ENCODE measurements around the gene CD33.

- TF ChIP-seq POLR2AphosphoS5 (IDR thresholded peaks at IDR 0.05) (no peak), CTCF (IDR thresholded peaks at IDR 0.05) (no peak), EP300 (IDR thresholded peaks at IDR 0.05) (no peak), POLR2A (IDR thresholded peaks at IDR 0.05) (no peak)
Observed at GRCh38 chr19:51201712-51202111, 23.2 kb upstream of the CD33 start.

Data from gastroesophageal sphincter (tissue), 3 donors.